GM12875 (cell line): ENCODE data around the gene LGR5.

ENCODE experiments used
- H3K4me3 ChIP-seq: one replicate; pipeline ENCODE4 v1.5.1; 2011; ENCODE audit warnings: low read depth, low read length, control low read depth
- CTCF ChIP-seq: IDR thresholded peaks from 2 replicates; pipeline ENCODE4 v1.5.1; 2011; ENCODE audit warnings: low read depth, mild to moderate bottlenecking, control low read depth, inconsistent platforms, low read length, moderate library complexity, borderline replicate concordance; ENCODE audit not compliant: insufficient read depth

The LGR5 gene, protein sequence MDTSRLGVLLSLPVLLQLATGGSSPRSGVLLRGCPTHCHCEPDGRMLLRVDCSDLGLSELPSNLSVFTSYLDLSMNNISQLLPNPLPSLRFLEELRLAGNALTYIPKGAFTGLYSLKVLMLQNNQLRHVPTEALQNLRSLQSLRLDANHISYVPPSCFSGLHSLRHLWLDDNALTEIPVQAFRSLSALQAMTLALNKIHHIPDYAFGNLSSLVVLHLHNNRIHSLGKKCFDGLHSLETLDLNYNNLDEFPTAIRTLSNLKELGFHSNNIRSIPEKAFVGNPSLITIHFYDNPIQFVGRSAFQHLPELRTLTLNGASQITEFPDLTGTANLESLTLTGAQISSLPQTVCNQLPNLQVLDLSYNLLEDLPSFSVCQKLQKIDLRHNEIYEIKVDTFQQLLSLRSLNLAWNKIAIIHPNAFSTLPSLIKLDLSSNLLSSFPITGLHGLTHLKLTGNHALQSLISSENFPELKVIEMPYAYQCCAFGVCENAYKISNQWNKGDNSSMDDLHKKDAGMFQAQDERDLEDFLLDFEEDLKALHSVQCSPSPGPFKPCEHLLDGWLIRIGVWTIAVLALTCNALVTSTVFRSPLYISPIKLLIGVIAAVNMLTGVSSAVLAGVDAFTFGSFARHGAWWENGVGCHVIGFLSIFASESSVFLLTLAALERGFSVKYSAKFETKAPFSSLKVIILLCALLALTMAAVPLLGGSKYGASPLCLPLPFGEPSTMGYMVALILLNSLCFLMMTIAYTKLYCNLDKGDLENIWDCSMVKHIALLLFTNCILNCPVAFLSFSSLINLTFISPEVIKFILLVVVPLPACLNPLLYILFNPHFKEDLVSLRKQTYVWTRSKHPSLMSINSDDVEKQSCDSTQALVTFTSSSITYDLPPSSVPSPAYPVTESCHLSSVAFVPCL

DNA sequence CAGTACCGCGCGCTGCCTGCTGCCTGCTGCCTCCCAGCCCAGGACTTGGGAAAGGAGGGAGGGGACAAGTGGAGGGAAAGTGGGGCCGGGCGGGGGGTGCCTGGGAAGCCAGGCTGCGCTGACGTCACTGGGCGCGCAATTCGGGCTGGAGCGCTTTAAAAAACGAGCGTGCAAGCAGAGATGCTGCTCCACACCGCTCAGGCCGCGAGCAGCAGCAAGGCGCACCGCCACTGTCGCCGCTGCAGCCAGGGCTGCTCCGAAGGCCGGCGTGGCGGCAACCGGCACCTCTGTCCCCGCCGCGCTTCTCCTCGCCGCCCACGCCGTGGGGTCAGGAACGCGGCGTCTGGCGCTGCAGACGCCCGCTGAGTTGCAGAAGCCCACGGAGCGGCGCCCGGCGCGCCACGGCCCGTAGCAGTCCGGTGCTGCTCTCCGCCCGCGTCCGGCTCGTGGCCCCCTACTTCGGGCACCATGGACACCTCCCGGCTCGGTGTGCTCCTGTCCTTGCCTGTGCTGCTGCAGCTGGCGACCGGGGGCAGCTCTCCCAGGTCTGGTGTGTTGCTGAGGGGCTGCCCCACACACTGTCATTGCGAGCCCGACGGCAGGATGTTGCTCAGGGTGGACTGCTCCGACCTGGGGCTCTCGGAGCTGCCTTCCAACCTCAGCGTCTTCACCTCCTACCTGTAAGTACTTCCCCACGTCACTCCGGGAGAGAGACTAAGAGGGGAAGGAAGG lies at the start of gene LGR5:
LGR5 (plus strand) TSS at position 186 of the 732 bp plus-strand sequence; CDS start at position 469, 283 bp downstream.
- H3K4me3 ChIP-seq = no peak within 1 kb of the TSS
- TF ChIP-seq CTCF = no peak

- TF ChIP-seq CTCF = peak; percentile 75; the same call in 1 of the 2 replicates
- H3K4me3 ChIP-seq = no peak overlapping the region
Measured at GRCh38 chr12:71392521-71393145, 47.0 kb upstream of the LGR5 start.

GRCh38 chr12:71393625-71394024 lies 46.0 kb upstream of the LGR5 start:
- TF ChIP-seq CTCF = no peak
- H3K4me3 ChIP-seq = no peak overlapping the region

GRCh38 chr12:71397433-71397954 lies 42.1 kb upstream of the LGR5 start:
- TF ChIP-seq CTCF = no peak
- no peak overlapping the region for H3K4me3 ChIP-seq

GRCh38 chr12:71399197-71399596 lies 40.4 kb upstream of the LGR5 start:
- no peak for TF ChIP-seq CTCF
- H3K4me3 ChIP-seq = no peak overlapping the region

DNA sequence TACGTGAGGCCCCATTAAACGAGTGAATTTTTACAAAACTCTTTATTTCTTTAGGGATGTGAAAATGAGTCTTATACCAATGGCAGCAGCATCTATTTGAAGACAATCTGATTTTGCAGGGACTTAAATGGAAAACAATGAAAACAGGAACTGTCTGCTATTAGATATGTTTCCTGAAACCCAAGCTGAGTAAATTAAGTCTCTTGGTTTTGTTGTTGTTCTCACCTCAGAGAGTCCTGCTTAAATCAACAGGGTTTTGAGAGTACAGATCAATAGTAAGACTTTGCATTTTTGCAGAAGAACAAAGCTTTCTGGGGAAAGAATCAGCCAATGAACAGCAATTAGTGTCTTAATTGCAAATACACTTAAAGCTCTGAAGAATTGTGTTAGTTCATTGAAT lies 39.1 kb upstream of the LGR5 start:
- no peak overlapping the region for H3K4me3 ChIP-seq

More for the DNA sequence above, 39.1 kb upstream of the LGR5 start:
- no peak for TF ChIP-seq CTCF
